GM10266 (cell line): ENCODE measurements around the gene HPGD.

Experiments
- DNase-seq: peaks from one replicate; pipeline ENCODE4 v3.0.0; 2012; ENCODE audit errors: extremely low spot score
- CTCF ChIP-seq: IDR thresholded peaks from 2 replicates; pipeline ENCODE4 v1.5.1; 2012; ENCODE audit warnings: mild to moderate bottlenecking, low read depth; ENCODE audit not compliant: control insufficient read depth, insufficient read depth; ENCODE audit errors: missing control alignments

HPGD gene

GRCh38 chr4:174460684-174461083 lies 61.6 kb downstream of the HPGD start:
- no peak for DNase-seq
- no peak for TF ChIP-seq CTCF

- TF ChIP-seq CTCF, result no peak
- no peak for DNase-seq
Measured at GRCh38 chr4:174457468-174457867, 64.8 kb downstream of the HPGD start.

GRCh38 chr4:174454815-174455473 lies 67.3 kb downstream of the HPGD start:
- DNase-seq, result no peak
- no peak for TF ChIP-seq CTCF

GRCh38 chr4:174451718-174452296 lies 70.5 kb downstream of the HPGD start:
- no peak for TF ChIP-seq CTCF
- DNase-seq, result no peak

GRCh38 chr4:174450786-174451125 lies 71.5 kb downstream of the HPGD start:
- no peak for DNase-seq
- no peak for TF ChIP-seq CTCF

GRCh38 chr4:174449944-174450785 lies 72.1 kb downstream of the HPGD start:
- DNase-seq, result no peak
- no peak for TF ChIP-seq CTCF

- TF ChIP-seq CTCF, result no peak
Measured at GRCh38 chr4:174449152-174449551, 73.1 kb downstream of the HPGD start.

More at GRCh38 chr4:174449152-174449551, 73.1 kb downstream of the HPGD start:
- no peak for DNase-seq
